Thoracic aorta (tissue), 2 donors: ENCODE measurements around the gene ALDH1A1. TPM values are rescaled to one million over a fixed set of nuclear protein-coding genes. Genes with fewer than 3 reads are reported as not detected.

Experiments
- ATAC-seq: fragments of 150-250 bp; one replicate; pipeline ENCODE4 v1.8.0; 2017; ENCODE audit warnings: low read depth; ENCODE audit not compliant: insufficient number of reproducible peaks, low FRiP score
- DNase-seq: peaks from one replicate; pipeline ENCODE4 v3.0.0-alpha.2; 2020; ENCODE audit warnings: low spot score
- H3K27ac ChIP-seq, 2 donors: fragments of 200-600 bp; sonication (generic); 1 replicate in 1 of 2; 2 replicates in 1 of 2; pipeline ENCODE4 v1.5.1; 2016; ENCODE audit warnings: mild to moderate bottlenecking in 2 of 2, moderate library complexity in 2 of 2
- H3K27me3 ChIP-seq: fragments of 200-600 bp; sonication (generic); replicated peaks from 2 replicates; pipeline ENCODE4 v1.6.0; 2016; ENCODE audit warnings: mild to moderate bottlenecking; ENCODE audit not compliant: insufficient read depth
- H3K36me3 ChIP-seq: fragments of 200-600 bp; sonication (generic); one replicate; pipeline ENCODE4 v1.5.1; 2016
- H3K4me1 ChIP-seq, 2 donors: fragments of 200-600 bp; sonication (generic); 1 replicate in 1 of 2; 2 replicates in 1 of 2; pipeline versions ENCODE4 v1.5.1 to v1.6.0; 2016; ENCODE audit warnings: low read depth in 2 of 2, mild to moderate bottlenecking in 1 of 2; ENCODE audit not compliant: control insufficient read depth in 1 of 2
- H3K4me3 ChIP-seq: fragments of 200-600 bp; sonication (generic); 2 replicates; pipeline ENCODE4 v1.5.1; 2016; ENCODE audit warnings: mild to moderate bottlenecking
- H3K9me3 ChIP-seq: fragments of 200-600 bp; sonication (generic); 2 replicates; pipeline ENCODE4 v1.5.1; 2016
- total RNA-seq, 2 donors: library from RNA; depleted of rRNA; stranded (reverse); fragments of >200 nt; gene quantifications; one replicate each; pipeline versions ENCODE4 v1.1.0 to v1.2.3, GENCODE V29; 2016
- TF ChIP-seq, protein P1 (sequence below): fragments of 200-600 bp; sonication (generic); IDR thresholded peaks from one replicate; pipeline ENCODE4 v1.5.1; 2019; ENCODE audit warnings: antibody characterized with exemption

ALDH1A1 gene
- total RNA-seq, 2 donors from 2014 or later, result 101 to 196 TPM

DNA sequence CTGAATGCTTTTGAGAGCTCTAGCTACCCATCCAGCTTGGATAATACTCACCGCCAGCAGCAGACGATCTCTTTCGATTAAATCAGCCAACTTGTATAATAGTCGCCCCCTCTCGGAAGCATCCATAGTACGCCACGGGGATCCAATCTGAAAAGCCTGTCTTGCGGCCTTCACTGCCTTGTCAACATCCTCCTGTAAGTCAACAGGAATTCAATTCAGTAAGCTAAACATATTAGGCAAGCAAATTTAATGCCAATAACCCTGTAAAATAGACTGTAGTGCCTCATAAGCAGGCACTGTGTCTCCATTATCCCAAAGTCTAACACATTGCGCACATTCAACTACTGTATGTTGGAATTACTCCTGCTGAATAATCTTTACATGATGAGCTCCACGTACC, 22.0 kb downstream of the ALDH1A1 start:
- no peak overlapping the region for H3K27ac ChIP-seq
- H3K4me3 ChIP-seq, result no peak overlapping the region
- TF ChIP-seq, protein P1, sequence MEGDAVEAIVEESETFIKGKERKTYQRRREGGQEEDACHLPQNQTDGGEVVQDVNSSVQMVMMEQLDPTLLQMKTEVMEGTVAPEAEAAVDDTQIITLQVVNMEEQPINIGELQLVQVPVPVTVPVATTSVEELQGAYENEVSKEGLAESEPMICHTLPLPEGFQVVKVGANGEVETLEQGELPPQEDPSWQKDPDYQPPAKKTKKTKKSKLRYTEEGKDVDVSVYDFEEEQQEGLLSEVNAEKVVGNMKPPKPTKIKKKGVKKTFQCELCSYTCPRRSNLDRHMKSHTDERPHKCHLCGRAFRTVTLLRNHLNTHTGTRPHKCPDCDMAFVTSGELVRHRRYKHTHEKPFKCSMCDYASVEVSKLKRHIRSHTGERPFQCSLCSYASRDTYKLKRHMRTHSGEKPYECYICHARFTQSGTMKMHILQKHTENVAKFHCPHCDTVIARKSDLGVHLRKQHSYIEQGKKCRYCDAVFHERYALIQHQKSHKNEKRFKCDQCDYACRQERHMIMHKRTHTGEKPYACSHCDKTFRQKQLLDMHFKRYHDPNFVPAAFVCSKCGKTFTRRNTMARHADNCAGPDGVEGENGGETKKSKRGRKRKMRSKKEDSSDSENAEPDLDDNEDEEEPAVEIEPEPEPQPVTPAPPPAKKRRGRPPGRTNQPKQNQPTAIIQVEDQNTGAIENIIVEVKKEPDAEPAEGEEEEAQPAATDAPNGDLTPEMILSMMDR, result no peak
- no peaks in the 10 kb centered on the region for H3K9me3 ChIP-seq
- ATAC-seq (no peak), DNase-seq (no peak)
- H3K27me3 ChIP-seq, result no peaks in the 10 kb centered on the region
- H3K4me1 ChIP-seq, result peaks cover 5 to 21% of the 10 kb centered on the region in 2 donors
- peaks cover 5% of the 10 kb centered on the region for H3K36me3 ChIP-seq

- DNase-seq (no peak), ATAC-seq (no peak)
- Histone ChIP-seq H3K4me1 (peaks cover 5 to 27% of the 10 kb centered on the region in 2 donors), H3K4me3 (no peak overlapping the region), H3K27me3 (no peaks in the 10 kb centered on the region), H3K36me3 (peaks cover 5% of the 10 kb centered on the region), H3K27ac (no peak overlapping the region), H3K9me3 (no peaks in the 10 kb centered on the region)
- TF ChIP-seq, protein P1, result no peak
Measured at GRCh38 chr9:72929542-72929941, 23.3 kb downstream of the ALDH1A1 start.

DNA sequence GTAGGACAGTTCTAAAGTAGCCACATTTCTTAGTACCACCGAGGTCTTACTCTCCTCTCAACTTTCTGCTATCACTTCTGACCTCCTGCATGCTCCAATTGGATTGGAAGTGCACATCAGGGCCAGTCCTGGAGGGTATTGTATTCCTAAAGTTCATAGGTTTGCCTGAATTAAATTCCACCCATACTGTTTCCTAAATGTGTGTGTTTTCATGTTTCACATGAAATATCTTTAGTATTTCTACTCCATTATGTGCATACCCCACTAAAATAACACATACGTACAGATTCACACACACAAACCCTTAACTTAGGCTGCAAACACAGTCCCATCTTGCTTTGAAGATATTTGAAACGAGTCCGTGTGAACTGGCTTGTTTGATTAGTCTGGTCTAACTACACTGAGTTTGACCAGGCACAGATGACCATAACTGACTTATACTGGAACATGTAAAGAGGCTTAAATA, 24.8 kb downstream of the ALDH1A1 start:
- Histone ChIP-seq H3K36me3 (peaks cover 19% of the 10 kb centered on the region), H3K4me3 (no peak overlapping the region), H3K27me3 (no peaks in the 10 kb centered on the region), H3K4me1 (peaks cover 5 to 23% of the 10 kb centered on the region in 2 donors), H3K9me3 (no peaks in the 10 kb centered on the region), H3K27ac (no peak overlapping the region)
- TF ChIP-seq, protein P1, result no peak
- ATAC-seq (no peak), DNase-seq (no peak)

- TF ChIP-seq, protein P1, result no peak
- ATAC-seq (no peak), DNase-seq (no peak)
- no peaks in the 10 kb centered on the region for H3K27me3 ChIP-seq
- peaks cover 0 to 8% of the 10 kb centered on the region in 2 donors for H3K4me1 ChIP-seq
- no peak overlapping the region for H3K27ac ChIP-seq
- H3K4me3 ChIP-seq, result no peak overlapping the region
- H3K9me3 ChIP-seq, result no peaks in the 10 kb centered on the region
- H3K36me3 ChIP-seq, result peaks cover 26% of the 10 kb centered on the region
Measured at GRCh38 chr9:72926506-72926905, 26.3 kb downstream of the ALDH1A1 start.

GRCh38 chr9:72925891-72926290, 27.0 kb downstream of the ALDH1A1 start:
- peaks cover 26% of the 10 kb centered on the region for H3K36me3 ChIP-seq

More at GRCh38 chr9:72925891-72926290, 27.0 kb downstream of the ALDH1A1 start:
- DNase-seq (no peak), ATAC-seq (no peak)
- Histone ChIP-seq H3K9me3 (no peaks in the 10 kb centered on the region), H3K27ac (no peak overlapping the region), H3K4me1 (peaks cover 0 to 6% of the 10 kb centered on the region in 2 donors), H3K27me3 (no peaks in the 10 kb centered on the region), H3K4me3 (no peak overlapping the region)
- TF ChIP-seq, protein P1, result no peak
